Tibial artery (tissue), 4 donors: ENCODE results near the gene BDKRB2.

Experiments used
- DNase-seq, 2 donors: peaks; one replicate each; pipeline ENCODE4 v3.0.0-alpha.2; 2019
- H3K27ac ChIP-seq, 2 donors: fragments of 200-600 bp; sonication (generic) in 1 of 2; 1 replicate in 1 of 2; 2 replicates in 1 of 2; pipeline ENCODE4 v1.5.1; 2018 to 2019; ENCODE audit warnings: mild to moderate bottlenecking in 1 of 2
- H3K27me3 ChIP-seq, 2 donors: fragments of 200-600 bp; sonication (generic) in 1 of 2; one replicate each; pipeline versions ENCODE4 v1.5.1 to v1.6.0; 2016 to 2019
- H3K36me3 ChIP-seq, 3 donors: fragments of 200-600 bp; sonication (generic) in 2 of 3; one replicate each; pipeline ENCODE4 v1.5.1; 2016 to 2019; ENCODE audit warnings: mild to moderate bottlenecking in 2 of 3
- H3K4me1 ChIP-seq, 4 donors: fragments of 200-600 bp; sonication (generic) in 2 of 4; 1 replicate in 3 of 4; 2 replicates in 1 of 4; pipeline ENCODE4 v1.5.1; 2016 to 2019
- H3K4me3 ChIP-seq, 2 donors: fragments of 200-600 bp; sonication (generic) in 1 of 2; 1 replicate in 1 of 2; 2 replicates in 1 of 2; pipeline ENCODE4 v1.5.1; 2018 to 2019; ENCODE audit warnings: mild to moderate bottlenecking in 2 of 2
- H3K9me3 ChIP-seq, 3 donors: fragments of 200-600 bp; sonication (generic) in 1 of 3; one replicate each; pipeline ENCODE4 v1.5.1; 2016 to 2019
- intact Hi-C: fragments of 100-400 bp; cut with DNase I; formaldehyde crosslinking; loops from one replicate; pipeline ENCODE4 v1.15.0; 2023; ENCODE audit warnings: low total_unique reads
- TF ChIP-seq, protein P1 (sequence below), 2 experiments: fragments of 200-600 bp in 1 of 2; fragments of 450-650 bp in 1 of 2; IDR thresholded peaks; one replicate each; pipeline ENCODE4 v1.5.1; 2017 to 2019; ENCODE audit warnings: antibody characterized with exemption in 2 of 2, mild to moderate bottlenecking in 1 of 2, moderate library complexity in 1 of 2

The BDKRB2 gene

DNA sequence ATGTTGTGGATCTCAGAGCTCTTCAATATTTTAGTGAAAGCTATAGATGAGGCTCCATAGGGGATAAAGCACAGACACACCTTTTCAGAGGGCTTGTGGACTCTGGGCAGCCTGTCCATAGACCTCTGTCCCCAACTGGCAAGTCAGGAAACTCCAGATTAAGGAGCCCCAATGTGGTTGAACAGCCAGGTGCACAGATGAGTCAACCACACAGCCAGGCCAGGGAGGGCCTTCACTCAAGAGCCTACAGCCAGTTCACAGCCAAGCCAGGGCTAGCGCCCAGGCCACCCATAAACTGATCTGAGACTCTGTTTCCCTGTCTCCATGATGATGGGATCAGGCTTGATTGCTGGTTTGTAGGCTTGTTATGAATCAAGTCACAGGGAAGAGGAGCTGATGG, 1.0 kb upstream of the BDKRB2 start:
- no peak overlapping the region for H3K27ac ChIP-seq
- H3K36me3 ChIP-seq: no peaks in the 10 kb centered on the region
- peaks cover 0 to 14% (median 10%) of the 10 kb centered on the region in 4 donors for H3K4me1 ChIP-seq
- no peak for DNase-seq
- intact Hi-C loops: no loop called here
- TF ChIP-seq, protein P1, sequence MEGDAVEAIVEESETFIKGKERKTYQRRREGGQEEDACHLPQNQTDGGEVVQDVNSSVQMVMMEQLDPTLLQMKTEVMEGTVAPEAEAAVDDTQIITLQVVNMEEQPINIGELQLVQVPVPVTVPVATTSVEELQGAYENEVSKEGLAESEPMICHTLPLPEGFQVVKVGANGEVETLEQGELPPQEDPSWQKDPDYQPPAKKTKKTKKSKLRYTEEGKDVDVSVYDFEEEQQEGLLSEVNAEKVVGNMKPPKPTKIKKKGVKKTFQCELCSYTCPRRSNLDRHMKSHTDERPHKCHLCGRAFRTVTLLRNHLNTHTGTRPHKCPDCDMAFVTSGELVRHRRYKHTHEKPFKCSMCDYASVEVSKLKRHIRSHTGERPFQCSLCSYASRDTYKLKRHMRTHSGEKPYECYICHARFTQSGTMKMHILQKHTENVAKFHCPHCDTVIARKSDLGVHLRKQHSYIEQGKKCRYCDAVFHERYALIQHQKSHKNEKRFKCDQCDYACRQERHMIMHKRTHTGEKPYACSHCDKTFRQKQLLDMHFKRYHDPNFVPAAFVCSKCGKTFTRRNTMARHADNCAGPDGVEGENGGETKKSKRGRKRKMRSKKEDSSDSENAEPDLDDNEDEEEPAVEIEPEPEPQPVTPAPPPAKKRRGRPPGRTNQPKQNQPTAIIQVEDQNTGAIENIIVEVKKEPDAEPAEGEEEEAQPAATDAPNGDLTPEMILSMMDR (IDR thresholded peaks at IDR 0.05): no peak
- no peak overlapping the region for H3K4me3 ChIP-seq
- H3K27me3 ChIP-seq: peaks cover 0 to 63% of the 10 kb centered on the region in 2 donors
- no peaks in the 10 kb centered on the region for H3K9me3 ChIP-seq

DNA sequence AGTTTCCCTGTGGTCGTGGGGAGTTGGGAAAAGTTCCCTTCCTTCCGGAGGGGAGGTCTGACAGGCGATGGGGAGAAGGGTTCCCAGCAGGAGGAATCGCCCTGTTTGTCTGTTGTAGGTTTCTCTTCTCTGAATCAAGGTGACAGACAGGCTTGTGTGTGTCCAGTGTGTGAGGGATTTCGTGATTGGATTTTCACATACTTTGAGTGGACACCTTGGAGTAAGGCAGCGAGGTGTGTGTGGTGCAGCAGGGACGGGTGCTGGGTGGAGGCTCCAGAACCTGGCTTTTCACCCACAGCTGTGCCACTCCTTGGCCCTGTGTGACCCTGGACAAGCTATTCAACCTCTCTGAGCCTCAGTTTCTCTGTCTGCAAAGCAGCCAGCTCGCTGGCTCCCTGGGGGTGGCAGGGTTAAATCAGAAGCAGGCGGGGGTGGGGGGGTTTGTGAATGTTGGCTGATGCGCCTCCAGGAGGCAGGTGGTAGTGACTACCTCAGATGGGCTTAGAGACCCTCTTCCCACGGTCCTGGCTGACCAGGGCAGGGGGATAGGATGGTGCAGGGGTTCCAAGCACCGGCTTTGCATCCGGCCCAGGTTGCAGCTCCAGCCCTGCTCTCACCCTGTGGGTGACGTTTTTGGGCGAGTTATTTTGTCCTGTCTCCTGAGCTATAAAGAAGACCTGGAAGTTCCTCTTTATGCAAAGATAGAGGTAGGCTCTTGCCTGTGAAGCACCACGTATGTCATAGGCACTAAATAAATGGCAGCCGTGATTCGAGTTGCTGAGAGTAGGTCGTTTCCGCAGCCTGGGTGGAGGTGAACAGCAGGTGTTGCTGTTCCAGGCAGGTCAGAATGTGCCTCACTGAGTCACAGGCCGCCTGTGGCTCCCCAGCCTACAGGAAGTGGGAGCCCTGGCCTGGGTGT, 679 bp downstream of the BDKRB2 start:
- Histone ChIP-seq H3K4me1 (peaks cover 0 to 14% (median 10%) of the 10 kb centered on the region in 4 donors), H3K36me3 (no peaks in the 10 kb centered on the region), H3K27ac (no peak overlapping the region), H3K27me3 (peaks cover 0 to 66% of the 10 kb centered on the region in 2 donors), H3K4me3 (peak overlapping the region; percentile 28 to 44), H3K9me3 (no peaks in the 10 kb centered on the region)
- TF ChIP-seq, protein P1 (IDR thresholded peaks at IDR 0.05): no peak
- no peak for DNase-seq
- intact Hi-C loops: no loop called here

DNA sequence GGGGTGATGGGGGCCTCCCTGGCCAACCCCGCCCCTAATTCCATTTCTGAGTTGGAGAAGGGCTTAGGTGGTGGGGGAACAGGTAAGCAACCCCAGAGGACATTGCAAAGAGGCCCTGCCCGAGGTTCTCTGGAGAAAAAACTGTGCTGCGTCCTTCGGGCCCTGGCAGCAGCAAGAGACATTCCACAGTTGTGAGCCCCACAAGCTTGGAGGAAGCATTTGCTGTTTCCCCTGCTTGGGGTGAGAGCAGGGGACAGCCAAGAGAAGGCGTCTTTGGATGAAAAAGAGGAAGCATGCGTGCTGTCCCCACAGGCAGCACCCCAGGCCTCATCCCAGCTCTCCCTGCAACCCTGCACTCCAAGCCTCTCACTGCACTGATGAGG, 1.3 kb downstream of the BDKRB2 start:
- peaks cover 0 to 3% (median 0%) of the 10 kb centered on the region in 3 donors for H3K36me3 ChIP-seq
- intact Hi-C loops: no loop called here
- no peak for DNase-seq
- TF ChIP-seq, protein P1 (IDR thresholded peaks at IDR 0.05): no peak
- peaks cover 0 to 14% (median 10%) of the 10 kb centered on the region in 4 donors for H3K4me1 ChIP-seq
- H3K4me3 ChIP-seq: peak overlapping the region in 1 of 2 donors; percentile 44
- H3K27me3 ChIP-seq: peaks cover 0 to 62% of the 10 kb centered on the region in 2 donors
- no peaks in the 10 kb centered on the region for H3K9me3 ChIP-seq
- H3K27ac ChIP-seq: no peak overlapping the region

DNA sequence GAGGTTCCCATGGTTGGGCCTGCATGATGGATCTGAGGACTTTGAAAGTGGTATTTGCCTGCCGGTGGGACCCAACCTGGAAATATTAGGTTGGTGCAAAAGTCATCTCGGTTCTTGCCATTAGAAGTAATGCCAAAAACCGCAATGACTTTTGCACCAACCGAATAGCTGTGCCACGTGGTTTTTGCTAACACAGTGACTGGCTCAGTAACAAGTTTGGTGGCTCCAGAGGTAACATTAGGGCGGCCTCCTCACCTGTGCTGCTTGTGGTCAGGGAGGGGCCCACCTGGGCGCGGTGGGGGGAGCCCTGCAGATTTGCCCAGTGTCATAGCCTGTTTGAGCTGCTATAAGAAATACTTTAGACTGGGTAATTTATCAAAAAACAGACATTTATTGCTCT, 1.8 kb downstream of the BDKRB2 start:
- Histone ChIP-seq H3K9me3 (peaks cover 0 to 5% (median 3%) of the 10 kb centered on the region in 3 donors), H3K4me3 (no peak overlapping the region), H3K4me1 (peaks cover 0 to 14% (median 10%) of the 10 kb centered on the region in 4 donors), H3K27me3 (peaks cover 0 to 61% of the 10 kb centered on the region in 2 donors), H3K36me3 (peaks cover 0 to 4% (median 0%) of the 10 kb centered on the region in 3 donors), H3K27ac (no peak overlapping the region)
- intact Hi-C loops: no loop called here
- TF ChIP-seq, protein P1 (IDR thresholded peaks at IDR 0.05): no peak
- DNase-seq: no peak

DNA sequence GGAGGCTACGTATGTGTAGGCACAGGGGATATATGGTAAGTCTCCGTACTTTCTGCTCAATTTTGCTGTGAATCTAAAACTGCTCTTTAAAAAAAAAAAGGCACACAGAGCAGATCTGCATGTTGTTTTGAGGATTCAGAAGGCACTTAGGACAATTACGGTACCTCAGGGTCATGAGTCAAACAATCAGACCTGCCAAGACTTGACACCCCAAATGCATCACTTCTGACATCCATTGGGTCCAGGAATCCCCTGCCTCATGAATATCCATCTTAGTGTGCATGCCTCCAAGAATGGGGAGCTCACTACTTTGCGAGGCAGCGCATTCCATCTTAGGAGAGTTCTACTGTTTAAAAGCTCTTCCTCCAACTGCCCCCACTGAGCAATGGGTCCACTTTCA, 3.0 kb downstream of the BDKRB2 start:
- intact Hi-C loops: no loop called here
- Histone ChIP-seq H3K4me1 (peaks cover 0 to 14% (median 10%) of the 10 kb centered on the region in 4 donors), H3K36me3 (peaks cover 0 to 4% (median 0%) of the 10 kb centered on the region in 3 donors), H3K27me3 (peaks cover 0 to 49% of the 10 kb centered on the region in 2 donors), H3K27ac (no peak overlapping the region), H3K4me3 (no peak overlapping the region), H3K9me3 (peaks cover 0 to 14% (median 11%) of the 10 kb centered on the region in 3 donors)
- DNase-seq: no peak
- TF ChIP-seq, protein P1 (IDR thresholded peaks at IDR 0.05): no peak
